Activated T-helper 1 cell treated with anti-CD3 and anti-CD28 coated beads, Interleukin-12 subunit alpha, Interleukin-12 subunit beta, Interleukin-2, Interleukin-4 antibody, amounts not matched to agents 30 ng/mL and 10 ng/mL and 1 ng/mL, durations not matched to agents 14 hours and 24 hours and 36 hours (primary cell): ENCODE data around the gene IRF2. TPM values are rescaled to one million over a fixed set of nuclear protein-coding genes. Genes with fewer than 3 reads are reported as not detected.

Source experiments
- DNase-seq: peaks from one replicate; pipeline ENCODE4 v3.0.0; 2021; ENCODE audit warnings: low spot score
- H3K27ac Mint-ChIP-seq: one replicate; pipeline ENCODE4 v1.8.0; 2021; ENCODE audit warnings: mild to moderate bottlenecking, mixed read lengths
- H3K27me3 Mint-ChIP-seq: one replicate; pipeline ENCODE4 v1.8.0; 2022; ENCODE audit warnings: mild to moderate bottlenecking, moderate library complexity, mixed read lengths; ENCODE audit not compliant: insufficient read depth
- H3K36me3 Mint-ChIP-seq: one replicate; pipeline ENCODE4 v1.8.0; 2021; ENCODE audit warnings: low read depth, mixed read lengths
- H3K4me1 Mint-ChIP-seq: one replicate; pipeline ENCODE4 v1.8.0; 2021; ENCODE audit warnings: low read depth, mixed read lengths
- H3K4me3 Mint-ChIP-seq: one replicate; pipeline ENCODE4 v1.8.0; 2021; ENCODE audit warnings: mild to moderate bottlenecking, moderate library complexity, mixed read lengths
- H3K9me3 Mint-ChIP-seq: one replicate; pipeline ENCODE4 v1.8.0; 2021; ENCODE audit warnings: mixed read lengths
- intact Hi-C: fragments of 100-400 bp; cut with micrococcal nuclease; formaldehyde crosslinking; loops from one replicate; pipeline ENCODE4 v1.15.1; 2024
- total RNA-seq: library from RNA; stranded (reverse); gene quantifications from 2 replicates; pipeline ENCODE4 v1.2.3, GENCODE V29; 2022

Gene IRF2
- total RNA-seq, 1 donor from 2014 or later = 75.8 TPM

DNA sequence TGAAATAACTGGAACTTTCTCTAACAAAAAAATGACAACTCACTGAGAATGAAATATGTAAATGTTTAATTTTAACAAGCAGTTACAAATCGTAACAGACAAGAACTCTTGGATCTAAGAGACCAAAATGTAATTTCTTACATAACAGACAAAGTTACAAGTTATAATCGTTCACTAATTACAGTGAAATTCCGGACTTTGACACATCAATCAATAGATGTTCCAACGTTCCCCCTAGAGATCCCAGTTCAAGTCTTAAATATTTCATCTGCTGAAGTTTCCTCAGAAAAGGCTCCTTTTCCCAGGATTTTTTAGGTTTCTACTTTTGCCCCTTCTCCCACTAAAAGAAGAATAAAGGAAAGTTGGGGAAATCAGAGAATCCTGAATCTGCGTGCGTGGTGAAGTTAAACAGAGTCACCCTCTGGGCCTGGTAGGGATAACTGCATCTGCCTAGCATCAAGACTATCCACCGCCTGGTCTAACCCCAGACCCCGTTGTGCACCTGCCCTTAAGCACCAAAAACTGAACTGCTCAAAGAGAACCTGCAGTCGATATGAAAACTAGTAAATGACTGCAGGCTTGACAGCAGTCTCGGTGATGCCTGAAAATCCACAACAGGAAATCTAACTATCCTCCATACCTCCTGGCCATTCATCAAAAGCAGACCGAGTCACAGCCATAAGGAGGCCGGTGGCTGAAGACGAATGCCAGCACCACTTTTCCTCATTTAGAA, 2.3 kb downstream of the IRF2 start:
- H3K36me3 Mint-ChIP-seq = peaks cover 35% of the 10 kb centered on the region
- H3K4me3 Mint-ChIP-seq = peak overlapping the region; percentile 93
- DNase-seq = no peak
- intact Hi-C loops = loop anchor here (1.0 to 10.0 kb wide), 2 partner anchors 13 to 353 kb away; partner anchors contain the start of gene ACSL1
- no peaks in the 10 kb centered on the region for H3K27me3 Mint-ChIP-seq
- H3K4me1 Mint-ChIP-seq = peaks cover 59% of the 10 kb centered on the region
- peak overlapping the region; percentile 88 for H3K27ac Mint-ChIP-seq
- H3K9me3 Mint-ChIP-seq = no peaks in the 10 kb centered on the region

DNA sequence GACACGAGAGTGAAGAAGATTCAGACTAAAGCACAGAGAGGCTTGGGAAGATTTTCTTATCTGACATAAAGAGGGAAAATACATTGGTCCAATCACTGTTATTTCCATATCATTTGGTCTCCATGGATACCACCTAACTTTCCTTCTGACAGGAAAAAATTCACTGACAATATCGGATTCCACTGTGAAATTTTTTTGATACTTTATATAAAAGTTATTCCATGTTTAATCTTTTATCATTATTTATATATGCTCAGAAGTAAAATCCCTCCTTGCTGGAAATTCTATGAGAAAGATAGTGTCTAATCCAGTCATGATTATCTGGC, 3.6 kb downstream of the IRF2 start:
- peaks cover 56% of the 10 kb centered on the region for H3K4me1 Mint-ChIP-seq
- peaks cover 32% of the 10 kb centered on the region for H3K36me3 Mint-ChIP-seq
- H3K4me3 Mint-ChIP-seq = no peak overlapping the region
- no peaks in the 10 kb centered on the region for H3K27me3 Mint-ChIP-seq
- no peak overlapping the region for H3K27ac Mint-ChIP-seq
- no peak for DNase-seq
- intact Hi-C loops = loop anchor here (10.0 kb wide), 1 partner anchor 354 kb away; the partner anchor contains the start of gene ACSL1
- no peaks in the 10 kb centered on the region for H3K9me3 Mint-ChIP-seq

DNA sequence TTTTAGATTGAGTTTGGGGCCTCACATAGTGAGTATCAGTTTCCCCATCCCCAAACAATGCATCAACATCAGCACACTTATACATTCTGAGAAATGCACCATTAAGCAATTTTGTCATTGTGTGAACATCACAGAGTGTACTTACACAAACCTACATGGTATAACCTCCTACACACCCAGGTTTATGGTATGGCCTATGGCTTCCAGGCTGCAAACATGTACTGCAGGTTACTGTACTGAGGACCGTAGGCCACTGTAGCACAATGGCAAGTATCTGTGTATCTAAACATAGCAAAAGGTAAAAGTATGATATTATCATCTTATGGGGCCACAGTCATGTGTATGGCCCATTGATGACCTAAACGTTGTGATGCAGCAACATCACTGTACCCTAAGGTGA, 7.7 kb downstream of the IRF2 start:
- Mint-ChIP-seq H3K36me3 (peaks cover 40% of the 10 kb centered on the region), H3K27me3 (no peaks in the 10 kb centered on the region), H3K9me3 (no peaks in the 10 kb centered on the region), H3K4me3 (no peak overlapping the region), H3K27ac (no peak overlapping the region), H3K4me1 (peaks cover 61% of the 10 kb centered on the region)
- DNase-seq = no peak
- intact Hi-C loops = loop anchor here (5.0 kb wide), 1 partner anchor 251 kb away; no protein-coding TSS in a partner anchor

DNA sequence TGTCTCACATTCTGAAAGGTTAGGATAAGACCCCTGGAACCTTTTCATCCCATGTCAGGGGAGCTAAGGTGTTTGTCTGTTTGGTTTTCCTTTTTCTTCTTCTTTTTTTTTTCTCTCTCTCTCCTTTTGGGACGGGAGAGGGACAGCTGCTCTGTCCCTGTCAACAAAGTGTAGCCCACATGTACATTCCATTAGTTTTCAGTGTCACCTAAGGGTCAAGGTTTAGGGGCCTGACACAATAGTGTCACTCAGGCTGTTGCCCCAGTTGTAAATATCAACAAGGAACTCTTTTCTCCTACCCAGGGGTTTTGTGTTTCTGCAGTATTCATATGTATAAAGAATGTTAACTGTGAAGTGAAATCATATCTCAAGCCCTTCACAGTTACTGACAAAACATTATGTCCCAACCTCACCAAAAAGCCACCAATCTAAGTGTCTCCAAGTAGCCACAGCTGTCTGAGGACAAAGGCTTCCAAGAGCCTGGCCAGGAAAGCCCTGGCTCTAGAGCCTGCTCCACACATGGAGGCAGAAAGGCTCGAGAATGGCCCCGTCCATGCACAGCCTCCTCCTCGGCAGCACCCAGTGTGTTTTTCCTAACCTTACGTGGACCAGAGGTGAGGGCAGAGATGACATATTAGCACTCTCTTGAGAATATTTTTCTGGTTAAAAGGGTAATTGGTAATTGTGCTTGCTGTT, 9.4 kb downstream of the IRF2 start:
- H3K4me1 Mint-ChIP-seq = peaks cover 67% of the 10 kb centered on the region
- H3K4me3 Mint-ChIP-seq = no peak overlapping the region
- intact Hi-C loops = loop anchor here (5.0 kb wide), 1 partner anchor 252 kb away; no protein-coding TSS in a partner anchor
- no peaks in the 10 kb centered on the region for H3K9me3 Mint-ChIP-seq
- no peak for DNase-seq
- H3K36me3 Mint-ChIP-seq = peaks cover 39% of the 10 kb centered on the region
- H3K27me3 Mint-ChIP-seq = no peaks in the 10 kb centered on the region
- no peak overlapping the region for H3K27ac Mint-ChIP-seq

DNA sequence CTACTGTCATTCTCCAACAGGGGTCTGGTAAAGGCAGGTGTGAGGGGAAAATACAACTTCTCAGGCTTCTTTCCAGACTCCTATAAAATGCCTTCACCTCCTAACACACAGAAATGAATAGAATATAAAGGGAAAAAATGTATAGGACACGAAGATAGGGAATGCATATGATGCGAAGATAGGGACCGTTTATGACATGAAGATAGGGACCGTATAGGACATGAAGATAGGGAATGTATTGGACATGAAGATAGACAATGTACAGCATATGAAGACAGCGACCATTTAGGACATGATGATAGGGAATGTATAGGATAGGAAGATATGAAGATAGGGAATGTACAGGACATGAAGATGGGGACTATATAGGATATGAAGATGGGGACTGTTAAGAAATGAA, 10.5 kb downstream of the IRF2 start:
- no peak for DNase-seq
- Mint-ChIP-seq H3K4me1 (peaks cover 68% of the 10 kb centered on the region), H3K9me3 (no peaks in the 10 kb centered on the region), H3K36me3 (peaks cover 43% of the 10 kb centered on the region), H3K27ac (no peak overlapping the region), H3K27me3 (no peaks in the 10 kb centered on the region), H3K4me3 (no peak overlapping the region)
- intact Hi-C loops = no loop called here

DNA sequence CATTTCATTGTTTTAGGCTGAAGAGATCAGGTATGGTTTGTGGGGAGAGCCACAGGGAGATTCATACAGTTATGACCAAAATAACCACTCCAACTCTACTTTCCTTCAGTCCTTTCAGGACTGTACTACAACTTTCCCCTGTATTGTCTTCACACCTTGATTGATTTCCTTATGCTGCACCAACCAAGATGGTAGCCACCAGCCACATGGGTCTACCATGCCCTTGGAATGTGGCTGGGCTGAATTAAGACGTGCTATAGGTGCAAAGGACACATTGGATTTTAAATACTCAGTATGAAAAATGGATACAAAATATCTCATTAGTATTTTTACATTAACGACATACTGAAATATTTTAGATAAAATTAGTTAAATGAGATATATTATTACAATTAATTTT, 11.2 kb downstream of the IRF2 start:
- Mint-ChIP-seq H3K27ac (no peak overlapping the region), H3K9me3 (no peaks in the 10 kb centered on the region), H3K4me3 (no peak overlapping the region), H3K27me3 (no peaks in the 10 kb centered on the region), H3K36me3 (peaks cover 47% of the 10 kb centered on the region), H3K4me1 (peaks cover 75% of the 10 kb centered on the region)
- no peak for DNase-seq
- intact Hi-C loops = no loop called here

DNA sequence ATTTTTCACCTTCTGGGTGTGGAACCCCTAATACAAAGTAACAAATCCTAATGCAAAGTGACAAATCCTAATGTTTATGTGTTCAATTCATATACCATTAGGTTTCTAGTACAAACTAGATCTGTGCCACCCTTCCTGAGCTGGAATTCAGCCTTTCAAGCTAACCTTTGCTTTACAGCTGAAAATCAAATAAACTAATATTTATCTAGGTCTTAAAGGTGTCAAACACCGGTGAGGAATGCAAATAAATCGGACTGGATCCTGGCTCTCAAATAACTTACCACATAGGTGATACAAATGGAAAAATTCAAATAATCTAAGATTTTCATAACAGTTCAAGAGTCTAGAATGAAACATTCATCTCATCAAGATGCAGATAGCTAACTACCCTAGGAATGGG, 11.6 kb downstream of the IRF2 start:
- no peak for DNase-seq
- Mint-ChIP-seq H3K27me3 (no peaks in the 10 kb centered on the region), H3K36me3 (peaks cover 50% of the 10 kb centered on the region), H3K4me3 (no peak overlapping the region), H3K4me1 (peaks cover 75% of the 10 kb centered on the region), H3K9me3 (no peaks in the 10 kb centered on the region), H3K27ac (no peak overlapping the region)
- intact Hi-C loops = no loop called here

DNA sequence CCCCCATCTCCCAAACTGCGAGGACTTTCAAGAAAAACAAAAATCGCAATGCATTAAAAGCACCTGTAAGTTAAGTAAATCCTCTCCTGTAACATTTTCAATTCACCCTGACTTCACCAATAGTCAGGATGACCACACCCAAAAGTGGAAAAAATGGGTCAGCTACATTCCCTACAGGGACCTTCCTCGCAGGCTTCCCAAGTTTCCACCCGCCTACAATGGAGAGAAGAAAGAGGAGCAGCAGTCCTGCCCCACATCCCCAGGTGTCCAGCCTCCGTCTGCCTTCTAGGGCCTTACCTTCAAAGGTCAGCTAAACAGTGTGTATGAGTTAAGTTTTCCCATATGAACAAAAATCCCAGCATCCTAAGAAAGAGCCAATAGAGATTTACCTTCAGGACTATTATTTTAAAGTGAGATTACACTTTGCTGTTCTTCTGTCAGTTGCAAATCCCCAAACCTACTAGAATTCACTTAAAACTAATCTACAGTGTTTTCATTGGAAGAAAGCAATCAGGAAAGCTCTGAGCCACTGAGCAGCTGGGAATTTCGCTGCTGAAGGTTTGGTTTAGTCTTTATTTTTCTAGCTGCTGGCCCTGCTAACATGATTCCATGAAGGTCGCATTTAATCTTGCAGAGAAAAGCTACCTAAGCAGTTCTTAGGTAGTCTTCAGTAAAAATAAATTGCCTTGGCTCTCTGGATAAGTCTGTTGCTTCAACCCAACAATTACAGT, 12.5 kb downstream of the IRF2 start:
- H3K27me3 Mint-ChIP-seq = no peaks in the 10 kb centered on the region
- DNase-seq = no peak
- no peaks in the 10 kb centered on the region for H3K9me3 Mint-ChIP-seq
- intact Hi-C loops = no loop called here
- H3K36me3 Mint-ChIP-seq = peaks cover 48% of the 10 kb centered on the region
- H3K4me1 Mint-ChIP-seq = peaks cover 72% of the 10 kb centered on the region
- H3K4me3 Mint-ChIP-seq = no peak overlapping the region
- peak overlapping the region; percentile 77 for H3K27ac Mint-ChIP-seq

DNA sequence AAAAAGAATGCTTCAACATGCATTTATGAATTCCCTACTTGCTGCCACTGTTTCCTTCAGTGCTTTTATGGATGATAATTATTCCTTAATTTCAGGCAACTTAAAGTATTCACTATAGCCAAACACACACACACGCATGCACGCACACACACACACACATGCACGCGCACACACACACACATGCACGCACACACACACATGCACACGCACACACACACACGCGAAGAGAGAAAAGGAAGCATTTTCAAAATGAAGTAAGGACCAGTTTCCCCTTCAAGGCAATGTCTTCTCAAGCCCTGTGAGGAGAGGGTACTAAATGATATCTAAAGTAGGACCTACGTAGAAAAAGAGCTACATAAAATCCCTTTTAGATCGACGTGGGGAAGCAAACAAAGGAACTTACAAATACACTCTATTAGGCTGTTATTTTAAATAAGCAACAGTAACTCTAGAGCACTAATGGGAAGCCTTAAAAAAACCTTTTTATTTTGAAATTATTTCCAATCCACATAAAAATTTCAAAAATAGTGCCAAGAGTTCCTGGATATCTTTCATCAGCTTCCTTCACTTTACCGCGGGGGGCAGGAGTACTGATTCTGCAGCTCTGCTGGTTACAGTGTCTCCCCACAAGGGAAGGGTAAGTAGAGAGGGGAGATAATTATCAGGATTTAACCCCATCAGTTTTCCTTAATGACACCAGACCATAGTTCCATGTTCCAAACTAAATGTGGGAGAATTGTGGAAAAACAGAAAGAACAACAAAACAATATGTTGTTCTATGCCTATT, 13.7 kb downstream of the IRF2 start:
- peak overlapping the region; percentile 78 for H3K27ac Mint-ChIP-seq
- H3K27me3 Mint-ChIP-seq = no peaks in the 10 kb centered on the region
- no peak for DNase-seq
- H3K4me1 Mint-ChIP-seq = peaks cover 69% of the 10 kb centered on the region
- H3K4me3 Mint-ChIP-seq = no peak overlapping the region
- no peaks in the 10 kb centered on the region for H3K9me3 Mint-ChIP-seq
- intact Hi-C loops = no loop called here
- H3K36me3 Mint-ChIP-seq = peaks cover 50% of the 10 kb centered on the region

DNA sequence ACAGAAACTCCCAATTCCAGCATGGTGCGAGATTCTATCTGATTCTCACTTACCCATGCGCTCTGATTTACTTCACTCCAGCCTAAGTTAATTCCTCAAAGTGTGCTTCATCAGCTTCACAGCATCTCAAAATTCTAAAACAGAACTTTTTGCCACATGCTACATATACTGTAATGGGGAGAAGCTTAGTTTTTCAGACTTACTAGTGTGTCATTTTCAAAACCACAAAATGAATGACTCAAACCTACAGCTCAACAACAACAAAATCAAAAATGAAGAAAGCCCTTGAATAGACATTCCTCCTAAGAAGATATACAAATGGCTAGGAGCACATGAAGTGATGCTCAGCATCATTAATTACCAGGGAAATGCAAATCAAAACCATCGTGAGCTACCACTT, 14.9 kb downstream of the IRF2 start:
- intact Hi-C loops = loop anchor here (1.0 kb wide), 7 partner anchors 9 to 191 kb away; no protein-coding TSS in a partner anchor
- H3K9me3 Mint-ChIP-seq = no peaks in the 10 kb centered on the region
- no peak for DNase-seq
- peaks cover 41% of the 10 kb centered on the region for H3K36me3 Mint-ChIP-seq
- peaks cover 82% of the 10 kb centered on the region for H3K4me1 Mint-ChIP-seq
- H3K4me3 Mint-ChIP-seq = peak overlapping the region; percentile 35
- H3K27me3 Mint-ChIP-seq = no peaks in the 10 kb centered on the region
- peak overlapping the region; percentile 83 for H3K27ac Mint-ChIP-seq

DNA sequence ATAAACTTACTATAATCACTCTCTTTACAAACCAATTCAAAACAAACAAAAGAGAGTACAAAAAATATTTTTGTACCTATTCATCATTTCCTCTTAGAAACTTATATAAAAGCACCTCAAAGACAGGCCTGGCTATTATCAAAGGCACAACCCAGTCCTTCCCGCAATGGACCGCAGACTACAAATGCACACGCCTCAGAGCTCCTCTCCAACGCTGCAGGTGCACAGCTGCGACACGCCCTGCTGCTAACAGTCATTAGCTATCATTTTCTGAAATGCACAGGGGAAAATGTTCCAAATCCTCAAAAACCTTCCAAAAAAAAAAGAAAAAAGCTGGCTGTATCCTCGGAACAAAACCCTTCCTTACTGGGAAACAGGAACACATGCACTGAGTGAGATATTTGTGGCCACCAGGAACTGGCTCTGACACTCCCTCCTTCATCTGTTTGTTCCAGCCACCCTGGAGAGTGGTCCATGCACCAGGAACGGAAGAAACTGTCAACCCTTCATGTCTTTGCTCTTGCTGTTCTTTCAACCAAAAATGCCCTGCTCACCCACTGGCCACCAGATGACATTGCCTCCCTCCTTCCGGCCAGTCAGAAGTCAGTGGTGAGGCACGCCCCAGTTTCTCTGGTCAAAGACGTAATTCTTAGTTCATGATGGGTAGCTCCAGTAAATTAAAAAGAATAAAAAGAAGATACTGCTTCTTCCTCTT, 16.7 kb downstream of the IRF2 start:
- no peak for DNase-seq
- H3K9me3 Mint-ChIP-seq = no peaks in the 10 kb centered on the region
- intact Hi-C loops = no loop called here
- no peak overlapping the region for H3K4me3 Mint-ChIP-seq
- peaks cover 85% of the 10 kb centered on the region for H3K4me1 Mint-ChIP-seq
- H3K27ac Mint-ChIP-seq = peak overlapping the region; percentile 40
- H3K27me3 Mint-ChIP-seq = no peaks in the 10 kb centered on the region
- H3K36me3 Mint-ChIP-seq = peaks cover 34% of the 10 kb centered on the region

DNA sequence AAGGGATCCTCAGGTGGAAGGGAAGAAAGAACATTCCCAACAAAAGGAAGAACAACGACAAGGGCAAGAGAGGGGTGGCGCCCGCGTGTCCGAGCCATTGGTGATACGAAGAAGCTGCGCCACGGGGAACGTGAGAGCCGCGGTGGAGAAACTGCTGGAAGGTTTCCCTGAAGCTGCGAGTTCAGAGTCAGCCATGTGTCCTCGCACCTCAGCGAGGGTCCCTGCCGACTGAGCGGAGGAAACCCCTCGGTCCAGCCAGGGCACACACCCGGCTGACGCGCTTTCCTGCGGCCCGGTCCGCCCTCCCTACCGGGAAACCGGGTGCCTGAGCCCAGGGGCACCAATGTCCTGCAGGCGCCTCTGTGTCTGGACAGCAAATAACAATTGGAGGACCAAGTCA, 18.0 kb downstream of the IRF2 start:
- Mint-ChIP-seq H3K4me1 (peaks cover 81% of the 10 kb centered on the region), H3K27me3 (no peaks in the 10 kb centered on the region), H3K36me3 (peaks cover 29% of the 10 kb centered on the region), H3K27ac (no peak overlapping the region), H3K9me3 (no peaks in the 10 kb centered on the region), H3K4me3 (no peak overlapping the region)
- intact Hi-C loops = no loop called here
- DNase-seq = no peak
